ENCODE data around the gene DCST2.

DNA sequence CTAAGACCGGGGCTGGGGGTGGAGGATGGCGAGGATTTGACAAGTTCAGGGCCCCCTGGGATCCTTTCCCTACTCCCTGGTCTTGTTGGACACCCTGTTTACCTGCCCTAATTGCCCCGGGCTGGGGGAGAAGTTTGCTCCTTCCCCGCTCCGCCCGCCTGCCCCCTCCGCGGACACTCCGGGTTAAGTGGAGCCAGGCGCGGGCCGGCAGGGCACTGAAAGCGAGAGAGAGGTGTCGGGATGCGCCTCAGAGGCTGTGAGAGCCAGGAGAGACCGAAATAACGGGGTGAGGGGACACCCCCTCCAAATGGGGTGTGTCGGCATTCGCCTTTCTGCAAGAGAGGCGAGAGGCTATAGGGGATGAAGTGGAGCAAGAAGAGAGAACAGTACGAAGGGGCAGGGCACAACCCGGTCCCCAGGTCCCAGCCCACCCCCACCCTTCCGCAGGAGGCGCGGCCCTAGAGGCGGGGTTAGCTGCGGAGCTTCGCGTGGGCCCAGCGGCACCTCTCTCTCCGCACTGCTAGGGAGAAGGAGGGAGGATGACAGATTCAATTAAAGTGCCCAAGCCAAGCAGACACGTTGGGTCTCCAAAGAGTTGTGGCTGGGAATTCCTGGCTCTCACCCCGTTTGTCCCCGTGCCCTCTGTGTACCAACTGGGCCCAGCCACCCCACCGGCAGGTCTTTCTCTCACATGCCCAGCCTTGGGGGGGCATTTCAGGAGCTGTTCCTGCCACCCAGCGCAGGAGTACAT lies 48.9 kb upstream of the DCST2 start:
- TF ChIP-seq CTCF (IDR thresholded peaks at IDR 0.05; ENCODE audit: insufficient read depth, low read length) = no peak
- TF ChIP-seq, protein P1, sequence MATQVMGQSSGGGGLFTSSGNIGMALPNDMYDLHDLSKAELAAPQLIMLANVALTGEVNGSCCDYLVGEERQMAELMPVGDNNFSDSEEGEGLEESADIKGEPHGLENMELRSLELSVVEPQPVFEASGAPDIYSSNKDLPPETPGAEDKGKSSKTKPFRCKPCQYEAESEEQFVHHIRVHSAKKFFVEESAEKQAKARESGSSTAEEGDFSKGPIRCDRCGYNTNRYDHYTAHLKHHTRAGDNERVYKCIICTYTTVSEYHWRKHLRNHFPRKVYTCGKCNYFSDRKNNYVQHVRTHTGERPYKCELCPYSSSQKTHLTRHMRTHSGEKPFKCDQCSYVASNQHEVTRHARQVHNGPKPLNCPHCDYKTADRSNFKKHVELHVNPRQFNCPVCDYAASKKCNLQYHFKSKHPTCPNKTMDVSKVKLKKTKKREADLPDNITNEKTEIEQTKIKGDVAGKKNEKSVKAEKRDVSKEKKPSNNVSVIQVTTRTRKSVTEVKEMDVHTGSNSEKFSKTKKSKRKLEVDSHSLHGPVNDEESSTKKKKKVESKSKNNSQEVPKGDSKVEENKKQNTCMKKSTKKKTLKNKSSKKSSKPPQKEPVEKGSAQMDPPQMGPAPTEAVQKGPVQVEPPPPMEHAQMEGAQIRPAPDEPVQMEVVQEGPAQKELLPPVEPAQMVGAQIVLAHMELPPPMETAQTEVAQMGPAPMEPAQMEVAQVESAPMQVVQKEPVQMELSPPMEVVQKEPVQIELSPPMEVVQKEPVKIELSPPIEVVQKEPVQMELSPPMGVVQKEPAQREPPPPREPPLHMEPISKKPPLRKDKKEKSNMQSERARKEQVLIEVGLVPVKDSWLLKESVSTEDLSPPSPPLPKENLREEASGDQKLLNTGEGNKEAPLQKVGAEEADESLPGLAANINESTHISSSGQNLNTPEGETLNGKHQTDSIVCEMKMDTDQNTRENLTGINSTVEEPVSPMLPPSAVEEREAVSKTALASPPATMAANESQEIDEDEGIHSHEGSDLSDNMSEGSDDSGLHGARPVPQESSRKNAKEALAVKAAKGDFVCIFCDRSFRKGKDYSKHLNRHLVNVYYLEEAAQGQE (IDR thresholded peaks at IDR 0.05; ENCODE audit: insufficient replicate concordance, low read depth) = no peak
